Cardiac muscle cell (in vitro differentiated cells and primary cell): Measurements from ENCODE around the gene KCNS3. TPM values are rescaled to one million over a fixed set of nuclear protein-coding genes. Genes with fewer than 3 reads are reported as not detected.

Source experiments
- DNase-seq, 2 donors: peaks; one replicate each; pipeline versions ENCODE4 v3.0.0 to v3.0.0-alpha.2; 2010 to 2017; ENCODE audit warnings: low read depth in 1 of 2, low spot score in 1 of 2
- H3K27ac ChIP-seq: fragments of 200-600 bp; sonication (generic); 2 replicates; pipeline ENCODE4 v1.5.1; 2016
- H3K27me3 ChIP-seq: fragments of 200-600 bp; sonication (generic); 2 replicates; pipeline ENCODE4 v1.6.0; 2016; ENCODE audit warnings: control low read depth
- H3K36me3 ChIP-seq: fragments of 200-600 bp; sonication (generic); 2 replicates; pipeline ENCODE4 v1.5.1; 2016; ENCODE audit warnings: control low read depth
- H3K4me1 ChIP-seq: fragments of 200-600 bp; sonication (generic); 2 replicates; pipeline ENCODE4 v1.8.1; 2017; ENCODE audit warnings: low read depth, mild to moderate bottlenecking, mixed run types
- H3K4me3 ChIP-seq: fragments of 200-600 bp; sonication (generic); 2 replicates; pipeline ENCODE4 v1.5.1; 2016; ENCODE audit warnings: mild to moderate bottlenecking
- H3K9me3 ChIP-seq: fragments of 200-600 bp; sonication (generic); 2 replicates; pipeline ENCODE4 v1.5.1; 2017; ENCODE audit warnings: low read depth, mild to moderate bottlenecking, control low read depth
- CTCF ChIP-seq: IDR thresholded peaks from 2 replicates; pipeline ENCODE4 v1.5.1; 2012; ENCODE audit warnings: low read depth, mild to moderate bottlenecking, low read length
- polyA plus RNA-seq: library from polyadenylated mRNA; unstranded; fragments of >200 nt; fragmentation: Nextera tagmentation; extraction: Ambion mirVana; gene quantifications from 2 replicates; pipeline ENCODE4 v1.2.1, GENCODE V29; 2016
- total RNA-seq: library from RNA; depleted of rRNA; stranded (reverse); fragments of >200 nt; gene quantifications from 2 replicates; pipeline ENCODE4 v1.2.3, GENCODE V29; 2016

The KCNS3 gene
- total and polyA plus RNA-seq, 2 experiments from 2014 or later, result 3.7 to 10.5 TPM

GRCh38 chr2:17864676-17865075 lies 13.8 kb upstream of the KCNS3 start:
- no peak for DNase-seq
- Histone ChIP-seq H3K27me3 (no peaks in the 10 kb centered on the region), H3K9me3 (no peaks in the 10 kb centered on the region), H3K27ac (no peak overlapping the region), H3K4me3 (no peak overlapping the region), H3K4me1 (no peaks in the 10 kb centered on the region), H3K36me3 (no peaks in the 10 kb centered on the region)
- TF ChIP-seq CTCF, result no peak

- no peak for TF ChIP-seq CTCF
- H3K36me3 ChIP-seq, result no peaks in the 10 kb centered on the region
- no peak overlapping the region for H3K4me3 ChIP-seq
- H3K4me1 ChIP-seq, result no peaks in the 10 kb centered on the region
- DNase-seq, result no peak
- H3K27me3 ChIP-seq, result no peaks in the 10 kb centered on the region
- no peak overlapping the region for H3K27ac ChIP-seq
- H3K9me3 ChIP-seq, result no peaks in the 10 kb centered on the region
These were observed 11.3 kb upstream of the KCNS3 start for GRCh38 chr2:17867133-17867532.

- no peak for DNase-seq
- H3K9me3 ChIP-seq, result no peaks in the 10 kb centered on the region
- TF ChIP-seq CTCF, result no peak
These were observed 9.3 kb upstream of the KCNS3 start for GRCh38 chr2:17869128-17869527.

GRCh38 chr2:17871639-17872038 lies 6.8 kb upstream of the KCNS3 start:
- Histone ChIP-seq H3K4me1 (no peaks in the 10 kb centered on the region), H3K27ac (no peak overlapping the region), H3K4me3 (no peak overlapping the region), H3K27me3 (peaks cover 30% of the 10 kb centered on the region), H3K36me3 (no peaks in the 10 kb centered on the region), H3K9me3 (no peaks in the 10 kb centered on the region)
- no peak for DNase-seq
- TF ChIP-seq CTCF, result no peak

More at GRCh38 chr2:17869128-17869527, 9.3 kb upstream of the KCNS3 start:
- no peak overlapping the region for H3K27ac ChIP-seq
- H3K27me3 ChIP-seq, result peaks cover 7% of the 10 kb centered on the region
- no peaks in the 10 kb centered on the region for H3K36me3 ChIP-seq
- no peak overlapping the region for H3K4me3 ChIP-seq
- H3K4me1 ChIP-seq, result no peaks in the 10 kb centered on the region

- H3K27me3 ChIP-seq, result peaks cover 44% of the 10 kb centered on the region
- no peak for TF ChIP-seq CTCF
These were observed 5.4 kb upstream of the KCNS3 start for GRCh38 chr2:17873021-17873420.

GRCh38 chr2:17876590-17876989 lies 1.9 kb upstream of the KCNS3 start:
- no peak for TF ChIP-seq CTCF
- Histone ChIP-seq H3K36me3 (no peaks in the 10 kb centered on the region), H3K27ac (no peak overlapping the region), H3K9me3 (no peaks in the 10 kb centered on the region), H3K27me3 (peaks cover 65% of the 10 kb centered on the region), H3K4me3 (no peak overlapping the region), H3K4me1 (no peaks in the 10 kb centered on the region)
- no peak for DNase-seq

More at GRCh38 chr2:17873021-17873420, 5.4 kb upstream of the KCNS3 start:
- H3K36me3 ChIP-seq, result no peaks in the 10 kb centered on the region
- H3K27ac ChIP-seq, result no peak overlapping the region
- H3K4me3 ChIP-seq, result no peak overlapping the region
- no peaks in the 10 kb centered on the region for H3K9me3 ChIP-seq
- DNase-seq, result no peak
- no peaks in the 10 kb centered on the region for H3K4me1 ChIP-seq
